Breast epithelium (tissue), 4 donors: ENCODE results near the gene ARID1B. TPM values are rescaled to one million over a fixed set of nuclear protein-coding genes. Genes with fewer than 3 reads are reported as not detected.
A peak's percentile ranks its signal among the peaks of the same experiment; 100 is the strongest.

Source experiments
- DNase-seq, 2 donors: peaks; one replicate each; pipeline ENCODE4 v3.0.0-alpha.2; 2019; ENCODE audit warnings: low spot score in 2 of 2
- H3K27ac ChIP-seq, 2 donors: fragments of 200-600 bp; sonication (generic) in 1 of 2; one replicate each; pipeline ENCODE4 v1.5.1; 2016 to 2019; ENCODE audit warnings: mild to moderate bottlenecking in 1 of 2
- H3K27me3 ChIP-seq, 2 donors: fragments of 200-600 bp; sonication (generic) in 1 of 2; one replicate each; pipeline versions ENCODE4 v1.5.1 to v1.6.0; 2017 to 2019; ENCODE audit warnings: control low read depth in 1 of 2, mild to moderate bottlenecking in 1 of 2
- H3K36me3 ChIP-seq: fragments of 200-600 bp; one replicate; pipeline ENCODE4 v1.5.1; 2019
- H3K4me1 ChIP-seq, 2 donors: fragments of 200-600 bp; sonication (generic); one replicate each; pipeline ENCODE4 v1.5.1; 2016 to 2019; ENCODE audit warnings: control low read depth in 1 of 2
- H3K4me3 ChIP-seq, 3 donors: fragments of 200-600 bp; sonication (generic); 1 replicate in 2 of 3; 2 replicates in 1 of 3; pipeline ENCODE4 v1.5.1; 2016 to 2019; ENCODE audit warnings: mild to moderate bottlenecking in 3 of 3, moderate library complexity in 2 of 3
- H3K9me3 ChIP-seq, 2 donors: fragments of 200-600 bp; sonication (generic) in 1 of 2; one replicate each; pipeline ENCODE4 v1.5.1; 2016 to 2019; ENCODE audit warnings: control low read depth in 1 of 2
- CTCF ChIP-seq, 3 donors: fragments of 450-650 bp; IDR thresholded peaks; one replicate each; pipeline ENCODE4 v1.5.1; 2016 to 2017; ENCODE audit warnings: antibody characterized with exemption in 3 of 3, mild to moderate bottlenecking in 3 of 3, moderate library complexity in 3 of 3
- POLR2A ChIP-seq: fragments of 450-650 bp; IDR thresholded peaks from one replicate; pipeline ENCODE4 v1.6.1; 2016; ENCODE audit warnings: antibody characterized with exemption, mild to moderate bottlenecking, moderate library complexity
- POLR2AphosphoS5 ChIP-seq, 3 donors: sonication (generic); formaldehyde crosslinking; IDR thresholded peaks; one replicate each; pipeline ENCODE4 v1.6.1; 2017; ENCODE audit warnings: antibody characterized with exemption in 3 of 3
- intact Hi-C: fragments of 100-400 bp; cut with DNase I; formaldehyde crosslinking; loops from one replicate; pipeline ENCODE4 v1.15.1; 2023; ENCODE audit warnings: low total_unique reads
- total RNA-seq, 3 donors: library from RNA; depleted of rRNA; stranded (reverse); fragments of >200 nt; gene quantifications; one replicate each; pipeline ENCODE4 v1.1.0, GENCODE V29; 2016

The ARID1B gene
- total RNA-seq, 3 donors from 2014 or later = 99.9 to 205 (median 131) TPM

GRCh38 chr6:157233156-157233555, 456.0 kb downstream of the ARID1B start:
- peak in 1 of 2 donors; percentile 12 for DNase-seq
- TF ChIP-seq CTCF (IDR thresholded peaks at IDR 0.05) (no peak), POLR2A (no peak), POLR2AphosphoS5 (IDR thresholded peaks at IDR 0.05) (no peak)
- Histone ChIP-seq H3K4me1 (peaks cover 0 to 4% of the 10 kb centered on the region in 2 donors), H3K27ac (no peak overlapping the region), H3K9me3 (no peaks in the 10 kb centered on the region), H3K27me3 (no peaks in the 10 kb centered on the region), H3K36me3 (no peaks in the 10 kb centered on the region), H3K4me3 (no peak overlapping the region)
- intact Hi-C loops = no loop called here

- no peak overlapping the region for H3K27ac ChIP-seq
- peaks cover 0 to 4% of the 10 kb centered on the region in 2 donors for H3K4me1 ChIP-seq
- H3K27me3 ChIP-seq = no peaks in the 10 kb centered on the region
- no peak for DNase-seq
- intact Hi-C loops = no loop called here
- H3K4me3 ChIP-seq = no peak overlapping the region
- TF ChIP-seq CTCF (IDR thresholded peaks at IDR 0.05) (no peak), POLR2AphosphoS5 (IDR thresholded peaks at IDR 0.05) (no peak), POLR2A (no peak)
- H3K36me3 ChIP-seq = no peaks in the 10 kb centered on the region
- H3K9me3 ChIP-seq = no peaks in the 10 kb centered on the region
These were observed 456.5 kb downstream of the ARID1B start for GRCh38 chr6:157233686-157234085.

- Histone ChIP-seq H3K4me1 (peaks cover 0 to 4% of the 10 kb centered on the region in 2 donors), H3K27ac (peak overlapping the region; percentile 81 to 90), H3K27me3 (no peaks in the 10 kb centered on the region), H3K36me3 (no peaks in the 10 kb centered on the region), H3K9me3 (no peaks in the 10 kb centered on the region), H3K4me3 (peak overlapping the region; percentile 43 to 73 (median 64))
- TF ChIP-seq POLR2AphosphoS5 (IDR thresholded peaks at IDR 0.05) (peak; percentile 3 to 28 (median 26)), POLR2A (peak; percentile 8), CTCF (IDR thresholded peaks at IDR 0.05) (peak; percentile 54 to 79 (median 59))
- DNase-seq = no peak
- intact Hi-C loops = no loop called here
These were observed 458.4 kb downstream of the ARID1B start for GRCh38 chr6:157235600-157236039.

GRCh38 chr6:157236040-157236725, 459.0 kb downstream of the ARID1B start:
- Histone ChIP-seq H3K4me3 (peak overlapping the region; percentile 43 to 73 (median 64)), H3K36me3 (no peaks in the 10 kb centered on the region), H3K9me3 (no peaks in the 10 kb centered on the region), H3K27ac (peak overlapping the region; percentile 81 to 90), H3K4me1 (peaks cover 0 to 4% of the 10 kb centered on the region in 2 donors), H3K27me3 (no peaks in the 10 kb centered on the region)
- DNase-seq = no peak
- TF ChIP-seq POLR2A = no peak
- TF ChIP-seq POLR2AphosphoS5 (IDR thresholded peaks at IDR 0.05) = no peak
- TF ChIP-seq CTCF (IDR thresholded peaks at IDR 0.05) = no peak
- intact Hi-C loops = no loop called here

- no peaks in the 10 kb centered on the region for H3K27me3 ChIP-seq
- H3K4me1 ChIP-seq = peaks cover 0 to 4% of the 10 kb centered on the region in 2 donors
- H3K9me3 ChIP-seq = no peaks in the 10 kb centered on the region
- peak overlapping the region in 1 of 2 donors; percentile 24 for H3K27ac ChIP-seq
- H3K4me3 ChIP-seq = no peak overlapping the region
- intact Hi-C loops = no loop called here
- no peaks in the 10 kb centered on the region for H3K36me3 ChIP-seq
- DNase-seq = no peak
- TF ChIP-seq CTCF (IDR thresholded peaks at IDR 0.05) = no peak
- no peak for TF ChIP-seq POLR2AphosphoS5 (IDR thresholded peaks at IDR 0.05)
- TF ChIP-seq POLR2A = no peak
These were observed 461.2 kb downstream of the ARID1B start for GRCh38 chr6:157238346-157238745.
